Heart left ventricle (tissue), 13 donors: ENCODE results near the gene P2RY14.

Experiments
- POLR2A ChIP-seq, 2 donors: fragments of 450-650 bp; IDR thresholded peaks; one replicate each; pipeline ENCODE4 v1.6.1; 2017; ENCODE audit warnings: antibody characterized with exemption in 2 of 2, mild to moderate bottlenecking in 2 of 2, moderate library complexity in 2 of 2
- TF ChIP-seq, protein P1 (sequence below), 12 donors: fragments of 200-600 bp; sonication (generic) in 4 of 12; IDR thresholded peaks; one replicate each; pipeline versions ENCODE4 v1.5.0 to v1.8.0; 2018 to 2022; ENCODE audit warnings: antibody characterized with exemption in 12 of 12, mild to moderate bottlenecking in 5 of 12
- donor health status: ischemic (EF 13 %, LVEDD 7.1; RV severe dilation, severe dysfunction).
- donor health status: DM: no; HTN: yes; CAD: no.
- donor health status: DM: no; HTN: no; CAD: no.
- donor health status: ischemic (EF 25% LVEDD 6.9; RV normal size, moderate dysfunction).
- donor health status: ischemic (EF 25% LVEDD 5.7; RV mildly dilated, moderate dysfunction).
- donor health status: ischemic (EF 35%, LVEDD 5.7; RV mildly dilated, moderate dysfunction).
- donor health status: nonischemic (EF 11% LVEDD 7.7; RV severe dilation, severe dysfunction).
- donor health status: DM: yes; HTN: yes; CAD: no.
- donor health status: PGD.
- donor health status: ischemic (EF 29% LVEDD 5.4; RV normal size, mild dysfunction).
- donor health status: nonischemic (EF 23%, LVEDD 6.1; RV moderate dilation, normal function).

GRCh38 chr3:151316267-151316991 is 38.1 kb upstream of the P2RY14 start, which contains the start of gene GPR87:
- TF ChIP-seq, protein P1, sequence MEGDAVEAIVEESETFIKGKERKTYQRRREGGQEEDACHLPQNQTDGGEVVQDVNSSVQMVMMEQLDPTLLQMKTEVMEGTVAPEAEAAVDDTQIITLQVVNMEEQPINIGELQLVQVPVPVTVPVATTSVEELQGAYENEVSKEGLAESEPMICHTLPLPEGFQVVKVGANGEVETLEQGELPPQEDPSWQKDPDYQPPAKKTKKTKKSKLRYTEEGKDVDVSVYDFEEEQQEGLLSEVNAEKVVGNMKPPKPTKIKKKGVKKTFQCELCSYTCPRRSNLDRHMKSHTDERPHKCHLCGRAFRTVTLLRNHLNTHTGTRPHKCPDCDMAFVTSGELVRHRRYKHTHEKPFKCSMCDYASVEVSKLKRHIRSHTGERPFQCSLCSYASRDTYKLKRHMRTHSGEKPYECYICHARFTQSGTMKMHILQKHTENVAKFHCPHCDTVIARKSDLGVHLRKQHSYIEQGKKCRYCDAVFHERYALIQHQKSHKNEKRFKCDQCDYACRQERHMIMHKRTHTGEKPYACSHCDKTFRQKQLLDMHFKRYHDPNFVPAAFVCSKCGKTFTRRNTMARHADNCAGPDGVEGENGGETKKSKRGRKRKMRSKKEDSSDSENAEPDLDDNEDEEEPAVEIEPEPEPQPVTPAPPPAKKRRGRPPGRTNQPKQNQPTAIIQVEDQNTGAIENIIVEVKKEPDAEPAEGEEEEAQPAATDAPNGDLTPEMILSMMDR (IDR thresholded peaks at IDR 0.05), result no peak
- no peak for TF ChIP-seq POLR2A (IDR thresholded peaks at IDR 0.05)
